Muscle of arm (tissue), 12 donors: ENCODE data around the gene RTN4RL1. TPM values are rescaled to one million over a fixed set of nuclear protein-coding genes. Genes with fewer than 3 reads are reported as not detected.

Source experiments
- DNase-seq: peaks from one replicate; pipeline ENCODE4 v3.0.0-alpha.2; 2013
- polyA plus RNA-seq, 12 donors: library from polyadenylated mRNA; unstranded; fragments of 120-200 nt; gene quantifications; one replicate each; pipeline ENCODE4 v1.2.1, GENCODE V29; 2013; ENCODE audit not compliant: insufficient read length in 12 of 12

RTN4RL1 gene
- polyA plus RNA-seq, 12 donors, result 0.62 to 2.2 (median 1.2) TPM; not detected in 2

DNA sequence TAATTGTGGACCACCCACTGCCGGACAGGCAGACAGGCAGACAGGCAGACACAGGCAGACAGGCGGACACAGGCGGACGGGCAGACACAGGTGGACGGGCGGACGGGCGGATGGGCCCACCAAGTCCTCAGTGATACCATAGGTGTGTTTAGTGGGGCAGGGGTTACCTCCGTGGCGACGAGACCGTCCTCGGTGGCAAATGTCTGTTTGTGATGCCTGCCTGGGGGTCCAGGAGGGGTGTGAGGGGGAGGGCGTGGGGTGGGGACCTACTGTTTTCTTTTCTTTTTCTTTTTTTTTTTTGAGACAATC is 76.7 kb downstream of the RTN4RL1 start:
- DNase-seq, result no peak

DNA sequence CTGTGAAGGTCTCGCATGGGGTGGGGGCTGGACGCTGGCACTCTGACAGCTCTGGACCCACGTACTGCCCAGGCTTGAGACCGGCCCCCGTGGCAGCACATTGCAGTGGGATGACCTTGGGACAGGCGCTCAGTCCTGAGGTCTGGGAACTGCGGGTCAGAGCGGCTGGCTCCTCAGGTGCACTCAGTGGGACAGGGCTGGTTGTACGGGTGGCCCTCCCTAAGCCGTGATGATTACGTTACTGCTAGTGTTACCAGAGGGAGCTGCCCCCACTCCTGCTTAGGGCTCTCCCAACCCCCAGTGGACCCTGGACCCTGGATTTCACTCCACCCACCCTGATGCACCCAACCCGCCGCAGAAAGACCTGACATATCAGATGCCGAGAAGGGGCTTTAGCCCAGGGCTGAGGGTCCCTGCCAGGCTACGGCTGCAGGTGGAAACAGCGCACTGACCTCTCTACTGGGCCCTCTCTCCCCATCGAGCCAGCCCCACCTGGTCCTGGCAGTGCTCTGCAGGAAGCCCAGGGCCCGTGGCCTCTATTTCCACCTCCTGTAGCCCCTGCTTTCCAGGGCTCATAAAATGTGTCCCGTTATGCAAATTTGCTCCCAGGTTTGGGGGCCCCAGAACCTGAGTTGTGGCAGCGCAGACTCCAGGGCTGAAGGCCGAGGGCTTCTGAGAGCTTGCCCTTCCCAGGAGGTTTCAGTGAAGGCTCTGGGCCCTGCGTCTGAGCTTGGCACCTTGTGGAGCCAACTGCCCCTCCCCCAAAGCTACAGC is 77.2 kb downstream of the RTN4RL1 start:
- no peak for DNase-seq

DNA sequence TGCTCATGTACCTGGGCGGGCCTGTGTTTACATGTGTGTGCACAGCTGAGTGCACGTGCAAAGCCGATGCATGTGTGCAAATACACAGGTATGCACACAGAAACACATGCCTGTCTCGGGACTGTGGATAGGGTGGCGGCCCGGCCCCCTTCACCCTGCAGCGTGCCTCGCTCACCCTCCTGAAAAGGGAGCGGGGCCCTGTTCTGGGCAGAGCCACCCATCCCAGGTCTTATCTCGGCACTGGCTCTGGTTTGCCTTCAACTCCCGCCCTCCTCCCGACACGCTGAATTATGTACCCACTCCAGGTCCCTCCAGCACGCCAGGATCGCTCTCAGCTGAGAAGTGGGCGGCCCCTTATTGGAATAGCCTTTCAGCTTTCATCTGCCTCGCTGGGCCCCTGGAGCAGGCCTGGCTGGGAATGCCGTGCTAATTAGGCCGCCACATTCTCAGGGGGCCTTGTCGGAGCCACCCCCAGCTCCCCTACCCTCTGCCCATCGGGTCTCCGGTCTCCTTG is 77.8 kb downstream of the RTN4RL1 start:
- DNase-seq, result no peak

DNA sequence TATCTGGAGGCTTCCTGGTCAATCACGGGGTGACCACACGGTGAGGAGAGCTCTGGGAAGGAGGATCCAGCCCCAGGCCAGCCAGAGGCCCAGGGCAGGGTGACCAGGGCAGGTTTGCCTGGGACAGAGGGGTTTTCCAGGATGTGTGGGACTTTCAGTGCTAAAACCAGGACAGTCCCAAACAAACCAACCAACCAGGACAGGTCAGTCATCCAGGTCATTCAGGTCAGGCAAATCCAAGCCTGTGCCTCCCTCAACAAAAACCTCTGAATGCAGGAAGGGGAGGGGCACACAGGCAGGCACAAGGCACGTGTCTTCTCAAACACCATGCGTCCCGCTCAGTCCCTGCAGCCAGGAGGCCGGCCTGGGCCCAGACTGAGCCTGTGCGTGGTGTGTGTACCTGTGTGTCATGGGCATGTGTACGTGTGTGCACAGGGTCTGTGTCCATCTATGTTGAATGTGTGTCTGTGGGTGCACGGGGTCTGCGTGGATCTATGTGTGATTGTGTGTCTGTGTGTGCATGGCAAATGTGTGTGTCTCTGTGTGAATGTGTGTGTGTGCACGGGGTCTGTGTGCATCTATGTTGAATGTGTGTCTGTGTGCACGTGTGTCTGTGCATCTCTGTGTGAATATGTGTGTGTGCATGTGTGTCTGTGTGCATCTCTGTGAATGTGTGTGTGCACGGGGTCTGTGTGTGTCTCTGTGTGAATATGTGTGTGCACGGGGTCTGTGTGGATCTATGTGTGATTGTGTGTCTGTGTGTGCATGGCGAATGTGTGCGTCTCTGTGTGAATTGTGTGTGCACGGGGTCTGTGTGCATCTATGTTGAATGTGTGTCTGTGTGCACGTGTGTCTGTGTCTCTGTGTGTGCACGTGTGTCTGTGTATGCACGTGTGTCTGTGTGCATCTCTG is 78.9 kb downstream of the RTN4RL1 start:
- no peak for DNase-seq

DNA sequence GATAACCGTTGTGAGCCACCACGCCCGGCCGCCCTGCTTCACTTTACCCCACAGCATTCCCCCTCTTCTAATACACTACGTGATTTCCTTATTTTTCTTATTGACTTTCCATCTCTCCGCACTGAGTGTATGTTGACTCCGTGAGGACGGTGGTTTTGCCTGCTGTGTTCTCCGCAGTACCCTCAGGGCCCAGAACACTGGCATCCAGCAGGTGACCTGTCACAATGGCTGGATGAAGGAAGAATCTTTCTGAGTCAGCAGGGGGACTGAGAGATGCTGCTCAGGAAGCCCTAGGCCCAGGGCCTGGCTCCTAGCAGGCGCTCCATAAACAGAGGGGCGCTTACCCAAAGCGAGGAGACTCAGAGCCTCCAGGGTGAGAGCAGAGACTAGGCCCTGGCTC is 79.5 kb downstream of the RTN4RL1 start:
- DNase-seq, result no peak

DNA sequence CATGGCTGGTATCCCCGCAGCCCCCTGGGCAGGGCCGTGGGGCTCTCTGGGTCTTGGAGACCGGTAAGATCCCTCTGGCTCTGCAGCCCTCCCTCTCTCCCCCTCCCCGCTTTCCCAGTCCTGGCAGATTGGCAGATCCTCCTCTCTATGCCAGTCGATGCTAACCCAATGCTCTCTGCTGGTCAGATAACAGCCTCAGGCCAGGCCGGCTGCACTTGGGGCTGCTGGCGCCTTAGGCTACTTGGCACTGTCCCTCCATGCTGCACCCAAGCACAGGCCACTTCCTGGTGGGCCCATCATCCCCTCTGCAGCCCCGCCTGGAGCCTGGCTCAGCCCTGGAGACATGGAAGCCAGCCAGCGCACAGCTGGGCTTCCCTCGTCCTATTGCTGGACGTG is 81.7 kb downstream of the RTN4RL1 start:
- DNase-seq, result no peak

DNA sequence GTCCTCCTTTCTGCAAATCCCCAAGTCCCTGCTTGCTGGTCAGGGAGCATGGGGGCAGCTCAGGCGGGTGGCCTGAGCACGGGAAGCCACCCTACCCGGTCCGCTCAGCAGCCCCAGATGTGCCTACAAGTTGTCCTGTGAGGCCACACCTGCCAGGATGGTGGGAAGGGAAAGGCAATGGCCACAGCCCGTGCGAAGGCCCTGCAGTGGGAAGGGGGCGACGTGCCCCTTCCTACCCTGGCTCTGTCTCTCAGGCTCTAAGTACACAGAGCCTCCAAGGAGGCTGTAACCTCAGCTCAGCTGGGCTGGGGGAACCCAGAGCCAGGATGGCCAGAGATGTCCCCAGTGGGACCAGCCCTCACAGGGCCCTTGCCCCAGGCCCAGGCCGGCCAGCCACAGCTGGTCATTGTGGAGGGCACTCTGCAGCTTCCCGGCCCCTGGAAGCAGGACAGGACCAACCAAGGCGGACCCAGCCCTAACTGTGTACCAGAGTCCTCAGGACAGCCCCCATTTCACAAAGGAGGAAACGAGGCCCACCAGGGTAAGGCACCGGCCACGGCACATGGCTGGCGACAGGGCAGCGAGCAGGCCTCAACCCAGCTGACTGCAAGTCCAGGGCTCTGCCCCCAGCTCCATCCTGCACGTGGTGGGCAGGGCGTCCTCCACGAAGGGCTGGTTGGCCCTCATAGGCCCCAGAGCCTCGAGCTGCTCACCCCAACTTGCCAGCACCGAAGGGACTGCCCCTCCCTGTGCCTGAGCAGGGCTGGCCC is 82.3 kb downstream of the RTN4RL1 start:
- no peak for DNase-seq

DNA sequence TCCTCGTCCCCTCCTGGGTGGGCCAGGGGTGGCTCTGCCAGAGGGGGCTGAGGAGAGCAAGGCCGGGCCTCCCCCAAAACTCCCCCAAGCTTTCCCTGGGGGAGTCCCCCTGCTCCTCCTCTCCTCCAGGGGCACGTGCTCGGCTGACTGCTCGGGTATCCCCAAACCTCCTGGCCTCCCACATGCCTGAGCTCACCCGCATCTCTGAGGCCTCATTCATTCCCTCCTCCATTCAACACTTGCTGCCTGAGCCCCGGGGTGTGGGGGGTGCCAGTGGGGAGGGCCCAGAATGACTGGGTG is 83.1 kb downstream of the RTN4RL1 start:
- DNase-seq, result no peak

DNA sequence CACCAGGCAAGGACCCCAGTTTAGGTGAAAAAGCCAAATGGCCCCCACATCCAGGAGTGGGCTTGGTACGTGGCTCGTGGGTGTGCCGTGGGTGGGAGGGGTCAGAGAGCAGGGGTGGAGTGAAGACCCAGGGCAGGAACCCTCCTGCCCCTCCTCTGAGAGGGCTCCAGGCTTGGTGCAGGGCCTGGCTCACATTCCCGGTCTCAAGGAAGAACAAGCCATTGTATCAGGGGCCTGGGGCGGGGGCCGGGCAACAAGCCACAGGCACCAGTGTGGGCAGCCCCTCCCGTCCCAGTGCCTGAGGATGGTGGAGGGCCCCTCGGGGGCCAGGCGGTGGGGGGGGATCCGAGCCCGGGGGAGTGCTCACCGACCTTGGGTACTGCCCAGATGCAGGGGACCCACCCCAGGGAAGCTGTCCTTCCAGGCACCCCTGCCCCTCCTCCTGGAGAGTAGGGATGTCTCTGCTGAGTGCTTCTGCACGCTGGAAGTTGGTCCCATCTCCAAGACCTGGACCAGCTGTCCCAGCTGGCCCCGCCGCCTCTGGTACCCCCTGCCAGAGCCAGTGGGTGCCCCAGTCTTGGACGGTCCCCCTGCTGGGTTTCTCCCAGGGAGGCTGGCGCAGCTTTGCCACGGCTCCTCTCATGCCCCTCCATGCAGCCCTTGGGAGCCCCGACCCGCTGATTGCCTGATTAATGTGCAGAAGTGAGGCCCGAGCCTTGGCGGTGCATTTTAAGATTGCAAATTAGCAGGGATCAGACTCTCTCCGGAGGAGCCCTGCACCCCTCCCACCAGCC is 83.7 kb downstream of the RTN4RL1 start:
- no peak for DNase-seq

DNA sequence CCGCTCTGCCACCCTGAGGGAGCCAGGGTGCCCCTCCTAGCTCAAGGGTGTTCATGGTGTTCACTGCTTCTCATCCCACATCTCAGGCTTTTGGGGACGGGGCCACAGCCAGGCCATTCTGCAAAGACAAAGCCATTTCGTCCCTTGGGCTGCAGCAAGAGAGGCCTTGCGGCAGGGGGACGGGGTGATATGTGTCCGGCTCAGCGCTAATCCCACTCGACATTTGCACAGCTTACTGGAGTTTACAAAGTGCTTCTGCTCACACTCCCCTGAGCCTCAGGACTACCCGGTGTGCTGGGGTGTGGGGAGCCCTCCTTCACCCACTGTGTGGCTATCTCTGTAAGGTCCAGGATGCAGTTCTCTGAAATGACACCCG is 84.3 kb downstream of the RTN4RL1 start:
- no peak for DNase-seq

DNA sequence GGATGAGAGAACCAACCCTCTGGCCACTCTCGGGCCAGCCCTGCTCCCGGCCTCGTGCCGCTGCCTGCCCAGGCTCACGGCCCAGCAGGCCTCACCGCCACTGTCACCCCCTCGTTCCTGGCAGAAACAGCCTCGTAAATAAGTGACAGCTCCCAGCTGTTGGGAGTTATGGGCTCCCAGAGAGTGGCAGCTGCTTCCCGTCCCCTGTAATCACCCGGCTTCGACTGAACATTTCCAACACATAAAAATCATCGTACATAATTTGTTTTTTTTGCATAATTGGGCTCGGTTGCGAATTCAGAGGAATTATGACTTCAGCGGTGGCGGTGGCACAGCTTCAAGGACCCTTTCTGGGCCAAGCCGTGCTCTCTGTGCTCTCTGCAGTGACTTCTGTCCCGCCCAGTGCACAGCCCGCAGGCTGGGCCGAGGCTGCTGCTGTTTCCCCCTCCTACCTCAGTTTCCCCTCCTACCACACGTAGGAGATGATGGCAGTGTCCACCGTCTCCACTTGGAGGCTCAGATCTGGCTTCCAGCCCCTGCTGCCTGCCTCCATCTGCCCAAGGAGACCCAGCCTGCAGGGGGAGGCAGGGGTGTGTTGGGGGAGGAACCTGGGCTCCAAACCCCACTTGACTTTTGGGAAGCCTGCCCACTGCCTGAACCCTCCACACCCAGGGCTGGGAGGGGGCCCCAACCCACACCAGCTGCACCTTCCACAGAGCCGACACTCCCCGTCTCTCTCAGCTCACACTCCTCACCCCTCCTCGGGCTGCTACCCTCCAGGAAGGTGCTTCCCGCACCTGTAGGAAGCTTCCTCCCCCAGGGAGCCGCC is 84.9 kb downstream of the RTN4RL1 start:
- DNase-seq, result peak; percentile 45

DNA sequence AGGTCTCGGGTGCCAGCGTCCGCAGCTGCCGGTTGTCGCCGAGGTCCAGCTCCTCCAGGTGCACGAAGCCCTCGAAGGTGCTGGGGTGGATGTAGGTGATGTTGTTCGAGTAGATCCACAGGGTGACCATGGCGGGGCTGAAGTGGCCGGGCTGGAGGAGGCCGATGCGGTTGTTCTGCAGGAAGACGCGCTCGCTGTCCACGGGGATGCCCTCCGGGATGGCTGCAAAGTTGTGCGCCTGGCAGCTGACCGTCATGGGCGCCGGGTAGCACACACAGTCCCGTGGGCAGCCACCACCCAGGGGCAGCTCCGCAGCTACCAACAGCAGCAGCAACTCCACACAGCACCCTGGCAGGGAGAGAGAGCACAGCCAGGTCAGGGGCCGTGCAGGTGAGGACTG is 87.7 kb downstream of the RTN4RL1 start:
- DNase-seq, result no peak

DNA sequence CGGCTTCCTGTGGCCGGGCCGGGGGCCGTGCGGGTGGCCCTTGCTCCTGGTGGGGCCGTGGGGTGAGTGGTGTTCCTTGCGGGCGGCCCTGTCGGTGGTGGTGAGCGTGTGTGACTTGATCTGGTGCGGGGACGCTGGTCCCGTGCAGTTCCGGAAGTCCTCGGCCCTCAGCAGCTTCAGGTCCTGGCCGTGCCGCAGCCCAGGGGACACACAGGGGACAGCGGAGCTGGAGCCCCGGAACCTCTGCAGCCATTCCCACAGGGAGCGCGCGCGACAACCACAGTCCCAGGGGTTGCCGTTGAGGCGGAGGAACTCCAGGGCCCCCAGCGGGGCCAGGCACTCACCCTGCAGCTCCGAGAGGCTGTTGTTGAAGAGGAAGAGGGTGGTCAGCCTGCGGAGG is 88.4 kb downstream of the RTN4RL1 start:
- DNase-seq, result no peak

DNA sequence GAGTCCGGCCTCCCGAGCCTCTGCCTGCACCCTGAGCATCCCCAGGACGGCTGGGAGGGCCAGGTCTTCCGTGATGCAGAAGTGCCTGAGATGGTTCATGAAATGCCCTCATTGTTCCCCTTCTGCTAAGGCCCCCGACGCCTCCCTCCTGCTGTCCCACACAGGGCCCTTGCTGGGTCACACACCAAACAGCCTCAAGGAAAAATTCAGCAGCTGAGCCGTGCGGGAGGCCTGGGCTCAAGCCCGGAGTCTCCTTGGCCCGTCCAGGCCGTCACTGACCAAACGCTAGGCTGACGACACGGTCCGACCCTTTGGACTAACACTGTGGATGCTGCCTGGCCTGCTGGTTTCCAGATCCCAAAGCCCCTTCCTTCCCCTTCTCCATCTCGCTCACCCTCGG is 90.2 kb downstream of the RTN4RL1 start:
- no peak for DNase-seq

DNA sequence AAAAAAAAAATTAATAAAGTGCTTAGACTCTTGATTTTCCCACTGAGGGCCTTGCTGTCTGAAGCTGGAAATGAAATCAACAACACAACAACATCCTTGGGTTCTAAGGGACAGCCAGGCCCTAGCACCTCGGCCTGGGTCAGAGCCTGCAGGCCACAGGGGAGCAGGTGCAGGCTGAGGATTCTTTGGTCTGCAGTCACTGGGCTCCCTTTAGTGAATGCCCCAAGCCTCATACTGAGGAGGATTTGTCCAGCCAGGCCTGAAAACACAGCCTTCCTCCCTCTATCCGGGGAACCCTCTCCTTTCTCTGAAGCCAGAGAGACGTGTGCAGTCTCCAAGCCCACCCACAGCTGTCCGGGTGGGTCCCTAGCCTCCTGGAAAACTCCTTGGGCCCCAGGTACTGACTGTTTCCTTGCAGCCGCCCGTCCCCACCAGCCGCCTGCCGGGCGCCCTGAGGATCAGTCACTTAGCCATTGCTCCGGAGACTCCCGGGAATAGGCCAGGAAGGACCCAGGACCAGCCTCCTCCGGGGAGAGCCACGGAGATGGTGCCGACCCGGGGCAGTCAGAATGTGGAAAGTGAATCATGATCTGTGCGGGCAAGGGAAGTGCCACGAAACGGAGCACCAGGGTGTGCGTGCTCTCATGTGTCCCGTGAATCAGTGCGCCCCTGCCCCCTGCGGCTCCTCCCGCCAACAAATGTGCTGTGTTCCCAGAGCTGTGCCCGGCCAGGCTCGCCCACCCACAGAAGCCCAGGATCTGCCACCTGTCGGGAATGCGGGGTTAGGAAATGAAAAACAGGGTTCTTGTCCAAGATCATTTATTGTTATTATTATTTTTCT is 91.0 kb downstream of the RTN4RL1 start:
- no peak for DNase-seq

DNA sequence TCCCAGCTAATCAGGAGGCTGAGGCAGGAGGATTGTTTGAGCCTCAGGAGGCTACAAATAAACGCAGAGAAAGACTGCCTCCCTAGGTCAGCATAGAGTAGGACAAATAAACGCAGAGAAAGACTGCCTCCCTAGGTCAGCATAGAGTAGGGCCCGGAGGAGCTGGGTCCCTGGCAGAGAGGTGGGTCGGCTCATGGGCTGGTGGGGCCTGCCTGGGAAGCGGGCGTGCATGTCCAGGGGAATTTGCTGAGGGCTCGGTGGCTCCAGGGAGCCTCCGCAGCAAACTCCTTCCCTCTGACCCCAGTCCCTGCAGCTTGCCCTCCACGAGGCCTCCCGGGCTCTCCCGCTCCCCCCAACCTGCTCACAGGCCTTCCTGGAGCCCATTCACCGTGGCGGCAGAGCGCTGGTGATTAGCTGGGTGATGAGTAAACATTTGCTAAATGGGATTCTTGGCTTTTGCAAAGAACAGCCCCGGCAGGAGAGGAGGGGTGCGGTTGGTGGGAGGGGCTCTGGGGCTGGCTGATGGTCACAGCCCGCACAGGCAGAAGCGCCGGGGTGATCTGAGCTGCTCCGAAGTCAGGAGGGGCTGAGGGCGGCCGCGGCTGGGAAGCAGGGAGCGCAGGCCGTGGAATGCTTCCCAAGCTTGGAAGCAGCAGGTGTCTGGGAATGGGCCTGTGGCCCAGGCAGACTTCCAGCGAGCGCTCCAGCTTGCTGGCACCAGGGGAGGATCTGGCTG is 93.1 kb downstream of the RTN4RL1 start:
- peak; percentile 62 for DNase-seq

DNA sequence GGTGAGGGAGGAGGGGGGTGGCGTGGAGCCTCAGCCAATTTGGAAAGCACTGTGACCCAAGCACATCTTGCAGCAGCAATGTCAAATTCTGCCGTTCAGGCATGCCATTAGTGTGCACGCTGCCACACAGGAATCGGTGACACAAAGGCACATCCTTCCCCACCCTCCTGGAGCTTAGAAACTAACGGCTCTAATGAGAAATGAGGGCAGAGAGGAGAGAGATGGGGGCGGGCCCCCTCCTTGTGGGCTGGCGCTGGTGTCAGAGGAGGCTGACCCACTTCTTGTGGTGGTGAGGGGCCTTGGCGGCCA is 94.8 kb downstream of the RTN4RL1 start:
- DNase-seq, result no peak

DNA sequence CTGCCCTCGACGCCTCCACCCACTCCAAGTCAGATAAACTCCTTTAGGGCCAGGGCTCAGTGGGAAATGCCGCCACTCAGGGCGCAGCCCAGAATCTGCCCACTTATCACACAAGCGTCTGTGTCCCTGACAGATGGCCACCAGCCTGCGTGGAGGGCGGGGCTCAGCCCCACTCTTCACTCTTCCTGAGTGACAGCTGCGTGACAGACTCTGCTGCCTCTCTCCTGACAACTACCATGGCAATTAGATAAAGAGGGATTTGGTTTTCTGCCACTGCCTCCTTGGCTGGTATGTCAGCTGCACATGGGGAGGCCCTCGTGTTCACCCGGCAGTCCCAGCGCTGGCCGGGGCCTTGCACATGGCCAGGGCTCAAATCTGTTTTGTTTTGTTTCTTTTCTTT is 96.2 kb downstream of the RTN4RL1 start:
- DNase-seq, result no peak

DNA sequence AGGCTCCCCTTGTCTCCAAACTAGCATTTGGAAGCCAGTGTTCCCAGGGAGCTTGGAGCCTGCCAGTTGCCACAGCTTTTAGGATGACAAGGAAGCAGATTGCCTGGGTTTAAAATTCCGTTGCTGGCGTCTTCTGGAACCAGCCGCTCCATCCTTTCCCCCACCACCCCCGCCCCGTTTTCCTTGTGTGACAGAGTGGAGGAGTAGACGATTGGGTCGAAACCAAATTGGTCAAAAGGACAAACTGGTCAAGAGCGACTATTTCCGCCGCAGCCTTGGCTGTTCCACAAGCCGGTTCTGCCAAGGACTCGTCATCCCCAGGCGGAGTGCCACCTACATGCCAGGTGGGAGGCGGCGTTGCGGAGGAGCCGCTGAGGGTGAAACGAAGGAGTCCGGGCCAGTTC is 104.2 kb downstream of the RTN4RL1 start:
- DNase-seq, result no peak
